ENCODE results near the gene GMDS.

- no peak for TF ChIP-seq POLR2A (IDR thresholded peaks at IDR 0.05)
- no peak for TF ChIP-seq CTCF (IDR thresholded peaks at IDR 0.05)
Measured at GRCh38 chr6:1894954-1895353, 350.5 kb downstream of the GMDS start.

All from Peyer's patch (tissue), 4 donors.